IMR-90 (cell line): ENCODE results near the gene ZNF526. TPM values are rescaled to one million over a fixed set of nuclear protein-coding genes. Genes with fewer than 3 reads are reported as not detected.
A peak's percentile ranks its signal among the peaks of the same experiment; 100 is the strongest.

Source experiments
- FOS ChIP-seq: fragments of 150-350 bp; IDR thresholded peaks from 2 replicates; pipeline ENCODE4 v1.6.1; 2016; ENCODE audit warnings: low read depth, low read length
- MAFK ChIP-seq: IDR thresholded peaks from 2 replicates; pipeline ENCODE4 v1.6.1; 2012; ENCODE audit warnings: low read depth, low read length, improper control_type of control experiment
- NFE2L2 ChIP-seq: fragments of 150-350 bp; IDR thresholded peaks from 2 replicates; pipeline ENCODE4 v1.6.1; 2016; ENCODE audit warnings: low read depth, mild to moderate bottlenecking, low read length
- polyA plus RNA-seq, 3 experiments: library from polyadenylated mRNA; depleted of rRNA; stranded (reverse); fragments of >200 nt; gene quantifications; 2 replicates each; pipeline ENCODE4 v1.2.3, GENCODE V29; 2012; ENCODE audit warnings: low replicate concordance in 1 of 3
- total RNA-seq: library from RNA; depleted of rRNA; stranded (reverse); fragments of >200 nt; gene quantifications from 2 replicates; pipeline ENCODE4 v1.2.3, GENCODE V29; 2012
- TF ChIP-seq, protein P1 (sequence below): fragments of 150-350 bp; IDR thresholded peaks from 2 replicates; pipeline ENCODE4 v1.6.1; 2016; ENCODE audit warnings: low read depth, mild to moderate bottlenecking, low read length, moderate library complexity, borderline replicate concordance

Gene ZNF526
- total and polyA plus RNA-seq, 2 of the 4 experiments (the other 2 are of a cell fraction), result 7.3 to 13.6 TPM

DNA sequence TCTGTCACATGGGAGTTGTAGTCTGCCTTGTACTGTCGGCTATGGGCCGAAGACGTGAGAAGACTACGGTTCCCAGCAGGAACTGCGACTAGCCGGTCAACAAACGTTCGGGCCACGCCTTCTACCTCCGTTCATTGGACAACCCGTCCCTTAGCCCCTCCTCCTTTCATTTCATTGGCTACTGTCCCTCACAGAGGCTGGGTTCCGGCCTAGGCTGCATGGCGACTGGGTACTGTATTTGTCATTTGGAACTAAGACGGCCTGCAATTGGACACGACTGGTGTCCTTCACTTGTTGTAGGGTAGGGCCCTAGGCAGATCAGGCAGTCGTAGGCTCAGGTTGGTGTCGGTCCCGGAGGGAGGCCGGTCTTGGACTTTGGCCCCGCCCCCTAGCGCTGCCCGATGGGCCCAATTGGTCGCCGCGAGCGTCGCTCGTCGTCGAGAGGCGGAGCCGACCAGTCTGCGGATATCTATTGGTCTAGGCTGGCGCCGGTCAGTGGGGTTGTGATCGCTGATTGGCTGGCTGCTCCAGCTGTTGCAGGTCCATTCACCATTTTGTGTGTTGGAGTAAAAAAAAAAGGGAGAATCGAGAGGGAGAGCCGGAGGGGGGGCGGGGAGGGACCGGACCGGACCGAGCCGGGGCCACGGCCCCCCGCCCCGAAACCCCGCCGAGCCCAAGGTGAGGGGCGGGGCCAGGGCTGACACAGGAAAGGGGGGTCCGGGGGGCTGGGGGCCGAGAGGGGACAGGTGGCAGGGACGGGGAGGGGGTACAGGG, 48.8 kb downstream of the ZNF526 start, which contains the start of gene CIC (continued):
- TF ChIP-seq MAFK, result no peak
- peak; percentile 87; the same call in 1 of the 2 replicates for TF ChIP-seq FOS
- TF ChIP-seq NFE2L2, result no peak
- TF ChIP-seq, protein P1, sequence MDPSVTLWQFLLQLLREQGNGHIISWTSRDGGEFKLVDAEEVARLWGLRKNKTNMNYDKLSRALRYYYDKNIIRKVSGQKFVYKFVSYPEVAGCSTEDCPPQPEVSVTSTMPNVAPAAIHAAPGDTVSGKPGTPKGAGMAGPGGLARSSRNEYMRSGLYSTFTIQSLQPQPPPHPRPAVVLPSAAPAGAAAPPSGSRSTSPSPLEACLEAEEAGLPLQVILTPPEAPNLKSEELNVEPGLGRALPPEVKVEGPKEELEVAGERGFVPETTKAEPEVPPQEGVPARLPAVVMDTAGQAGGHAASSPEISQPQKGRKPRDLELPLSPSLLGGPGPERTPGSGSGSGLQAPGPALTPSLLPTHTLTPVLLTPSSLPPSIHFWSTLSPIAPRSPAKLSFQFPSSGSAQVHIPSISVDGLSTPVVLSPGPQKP, result no peak
